Spleen (tissue), 11 donors: ENCODE data around the gene SSPN. TPM values are rescaled to one million over a fixed set of nuclear protein-coding genes. Genes with fewer than 3 reads are reported as not detected.

Experiments used
- DNase-seq: peaks from one replicate; pipeline ENCODE4 v3.0.0-alpha.2; 2020
- H3K27ac ChIP-seq, 8 donors: fragments of 200-600 bp; sonication (generic) in 7 of 8; 1 replicate in 4 of 8; 2 replicates in 4 of 8; pipeline versions ENCODE4 v1.5.0 to v1.8.0; 2016 to 2021; ENCODE audit warnings: inconsistent platforms in 4 of 8, mild to moderate bottlenecking in 4 of 8, moderate library complexity in 1 of 8
- H3K27me3 ChIP-seq, 7 donors: fragments of 200-600 bp; sonication (generic) in 6 of 7; replicated peaks in 1 of 7; 1 replicate in 4 of 7; 2 replicates in 3 of 7; pipeline versions ENCODE4 v1.5.0 to v1.8.0; 2016 to 2021; ENCODE audit warnings: inconsistent platforms in 3 of 7, mild to moderate bottlenecking in 1 of 7
- H3K36me3 ChIP-seq, 6 donors: fragments of 200-600 bp; sonication (generic) in 5 of 6; 1 replicate in 4 of 6; 2 replicates in 2 of 6; pipeline versions ENCODE4 v1.5.0 to v1.8.0; 2016 to 2021; ENCODE audit warnings: inconsistent platforms in 2 of 6
- H3K4me1 ChIP-seq, 6 donors: fragments of 200-600 bp; sonication (generic) in 5 of 6; 1 replicate in 3 of 6; 2 replicates in 3 of 6; pipeline versions ENCODE4 v1.5.0 to v1.8.0; 2016 to 2021; ENCODE audit warnings: inconsistent platforms in 3 of 6
- H3K4me3 ChIP-seq, 8 donors: fragments of 200-600 bp; sonication (generic) in 7 of 8; 1 replicate in 4 of 8; 2 replicates in 4 of 8; pipeline versions ENCODE4 v1.5.0 to v1.8.0; 2016 to 2021; ENCODE audit warnings: inconsistent platforms in 4 of 8, mild to moderate bottlenecking in 4 of 8, moderate library complexity in 2 of 8
- H3K9me3 ChIP-seq, 8 donors: fragments of 200-600 bp; sonication (generic) in 7 of 8; 1 replicate in 4 of 8; 2 replicates in 4 of 8; pipeline versions ENCODE4 v1.5.0 to v1.8.0; 2016 to 2021; ENCODE audit warnings: inconsistent platforms in 4 of 8
- CTCF ChIP-seq, 11 experiments: fragments of 200-600 bp in 7 of 11; fragments of 450-650 bp in 4 of 11; sonication (generic) in 4 of 11; IDR thresholded peaks in 8 of 11; conservative IDR thresholded peaks in 3 of 11; 1 replicate in 7 of 11; 2 replicates in 4 of 11; pipeline versions ENCODE4 v1.4.0 to v1.8.0; 2016 to 2021; ENCODE audit warnings: antibody characterized with exemption in 11 of 11, inconsistent platforms in 4 of 11, mild to moderate bottlenecking in 1 of 11
- POLR2A ChIP-seq, 3 donors: fragments of 450-650 bp; IDR thresholded peaks; one replicate each; pipeline ENCODE4 v1.5.1; 2017; ENCODE audit warnings: antibody characterized with exemption in 3 of 3, mild to moderate bottlenecking in 1 of 3
- POLR2AphosphoS5 ChIP-seq, 3 donors: sonication (generic); formaldehyde crosslinking; IDR thresholded peaks; one replicate each; pipeline ENCODE4 v1.5.1; 2017; ENCODE audit warnings: antibody characterized with exemption in 3 of 3
- WGBS, 5 donors: extraction: QIAGEN DNeasy Blood & Tissue Kit in 3 of 5; methylation state at CpG; one replicate each; pipeline versions ENCODE4 v1.1.5 to v1.1.7; 2013 to 2018; 5-methylcytosine and 5-hydroxymethylcytosine counted together
- intact Hi-C: fragments of 100-400 bp; cut with DNase I; formaldehyde crosslinking; loops from one replicate; pipeline ENCODE4 v1.15.0; 2023; ENCODE audit warnings: low total_unique reads
- polyA plus RNA-seq, 3 donors: library from polyadenylated mRNA; stranded (reverse); fragments of 200-250 nt; gene quantifications; one replicate each; pipeline ENCODE4 v1.2.1, GENCODE V29; 2013
- total RNA-seq, 7 donors: library from RNA; depleted of rRNA in 3 of 7; stranded (reverse); fragments of >200 nt in 3 of 7; fragmentation: NEBNext Ultra II Directional in 4 of 7; extraction: Animal tissue kit (Norgen Biotek cat#: 25700) in 4 of 7; gene quantifications; one replicate each; pipeline versions ENCODE4 v1.1.0 to v1.2.1, GENCODE V29; 2016 to 2021
- donor health status: healthy with polysubstance abuse.
- donor health status: DM: no; HTN: no; CAD: no; lungs with moderate emphysema.
- donor health status: DM: no; HTN: no; CAD: no.
- donor health status: Bipolar disorder and iron deficiency.
- donor health status: healthy.
- donor health status: DM: no; HTN: no; CAD: no.
- donor health status: DM: yes; HTN: yes; CAD: no.

Gene SSPN
- total and polyA plus RNA-seq, 10 donors: 2.7 to 46.6 (median 10.6) TPM

GRCh38 chr12:26177283-26177682, 18.1 kb upstream of the SSPN start:
- no peak for TF ChIP-seq POLR2AphosphoS5 (IDR thresholded peaks at IDR 0.05)
- TF ChIP-seq POLR2A (IDR thresholded peaks at IDR 0.05): no peak
- TF ChIP-seq CTCF (IDR thresholded peaks at IDR 0.05 in 8 of 11, conservative IDR thresholded peaks at IDR 0.05 in 3 of 11): no peak
- WGBS, 5 donors: 63 to 74% (median 74%) methylated on average over 7 of the region's 7 CpGs
- Histone ChIP-seq H3K36me3 (no peaks in the 10 kb centered on the region), H3K27ac (no peak overlapping the region), H3K9me3 (no peaks in the 10 kb centered on the region), H3K4me3 (no peak overlapping the region), H3K27me3 (no peaks in the 10 kb centered on the region), H3K4me1 (no peaks in the 10 kb centered on the region)
- no peak for DNase-seq
- intact Hi-C loops: no loop called here

- intact Hi-C loops: no loop called here
- Histone ChIP-seq H3K36me3 (no peaks in the 10 kb centered on the region), H3K9me3 (no peaks in the 10 kb centered on the region), H3K4me1 (peaks cover 0 to 3% (median 0%) of the 10 kb centered on the region in 6 donors), H3K4me3 (no peak overlapping the region), H3K27me3 (peaks cover 0 to 3% (median 0%) of the 10 kb centered on the region in 7 donors), H3K27ac (no peak overlapping the region)
- DNase-seq: no peak
- 84 to 87% (median 85%) methylated on average over 4 of the region's 4 CpGs for WGBS, 5 donors
- TF ChIP-seq CTCF (IDR thresholded peaks at IDR 0.05 in 8 of 11, conservative IDR thresholded peaks at IDR 0.05 in 3 of 11): no peak
- no peak for TF ChIP-seq POLR2A (IDR thresholded peaks at IDR 0.05)
- TF ChIP-seq POLR2AphosphoS5 (IDR thresholded peaks at IDR 0.05): no peak
These were observed 15.5 kb upstream of the SSPN start for GRCh38 chr12:26179826-26180225.

GRCh38 chr12:26182377-26182776, 13.0 kb upstream of the SSPN start:
- Histone ChIP-seq H3K27me3 (peaks cover 0 to 3% (median 0%) of the 10 kb centered on the region in 7 donors), H3K4me1 (peaks cover 0 to 5% (median 0%) of the 10 kb centered on the region in 6 donors), H3K27ac (no peak overlapping the region), H3K9me3 (no peaks in the 10 kb centered on the region), H3K4me3 (no peak overlapping the region), H3K36me3 (no peaks in the 10 kb centered on the region)
- DNase-seq: no peak
- TF ChIP-seq CTCF (IDR thresholded peaks at IDR 0.05 in 8 of 11, conservative IDR thresholded peaks at IDR 0.05 in 3 of 11) (no peak), POLR2A (IDR thresholded peaks at IDR 0.05) (no peak), POLR2AphosphoS5 (IDR thresholded peaks at IDR 0.05) (no peak)
- intact Hi-C loops: no loop called here
- WGBS, 5 donors: 80 to 89% (median 82%) methylated on average over 2 of the region's 2 CpGs

- H3K9me3 ChIP-seq: no peaks in the 10 kb centered on the region
- TF ChIP-seq POLR2A (IDR thresholded peaks at IDR 0.05) (no peak), POLR2AphosphoS5 (IDR thresholded peaks at IDR 0.05) (no peak), CTCF (IDR thresholded peaks at IDR 0.05 in 8 of 11, conservative IDR thresholded peaks at IDR 0.05 in 3 of 11) (no peak)
- 79 to 92% (median 87%) methylated on average over 7 of the region's 7 CpGs for WGBS, 5 donors
- intact Hi-C loops: no loop called here
- DNase-seq: no peak
- H3K36me3 ChIP-seq: no peaks in the 10 kb centered on the region
- H3K27ac ChIP-seq: no peak overlapping the region
- H3K4me3 ChIP-seq: no peak overlapping the region
- peaks cover 0 to 3% (median 0%) of the 10 kb centered on the region in 7 donors for H3K27me3 ChIP-seq
- H3K4me1 ChIP-seq: peaks cover 0 to 5% (median 0%) of the 10 kb centered on the region in 6 donors
These were observed 9.6 kb upstream of the SSPN start for GRCh38 chr12:26185532-26186320.
